ACC112 (cell line): ENCODE data around the gene MYOG.

Experiments used
- H2AFZ ChIP-seq: fragments of 200-600 bp; sonication (generic); one replicate; pipeline ENCODE4 v1.6.0; 2017; ENCODE audit warnings: antibody characterized with exemption, low read length; ENCODE audit not compliant: unreplicated experiment
- H3K27ac ChIP-seq: fragments of 200-600 bp; sonication (generic); 2 replicates; pipeline ENCODE4 v1.5.1; 2014; ENCODE audit warnings: low read depth, mild to moderate bottlenecking, antibody characterized with exemption, low read length, moderate library complexity
- H3K27me3 ChIP-seq: fragments of 200-600 bp; sonication (generic); 2 replicates; pipeline ENCODE4 v1.6.1; 2014; ENCODE audit warnings: mild to moderate bottlenecking, antibody characterized with exemption, low read length, moderate library complexity, mixed read lengths; ENCODE audit not compliant: insufficient read depth
- H3K36me3 ChIP-seq: fragments of 200-600 bp; sonication (generic); 2 replicates; pipeline ENCODE4 v1.6.1; 2016; ENCODE audit warnings: mild to moderate bottlenecking, antibody characterized with exemption, low read length, moderate library complexity, mixed read lengths; ENCODE audit not compliant: insufficient read depth
- H3K4me1 ChIP-seq: fragments of 200-600 bp; sonication (generic); one replicate; pipeline ENCODE4 v1.6.1; 2016; ENCODE audit warnings: low read length, mixed read lengths; ENCODE audit not compliant: insufficient read depth, unreplicated experiment, control insufficient read depth
- H3K4me3 ChIP-seq: fragments of 200-600 bp; sonication (generic); 2 replicates; pipeline ENCODE4 v1.5.1; 2014; ENCODE audit warnings: mild to moderate bottlenecking, low read depth, low read length
- H3K79me2 ChIP-seq: fragments of 200-600 bp; sonication (generic); one replicate; pipeline ENCODE4 v1.6.0; 2016; ENCODE audit warnings: low read length; ENCODE audit not compliant: control insufficient read depth, unreplicated experiment, insufficient read depth

Gene MYOG

GRCh38 chr1:203066965-203067364 lies 18.8 kb downstream of the MYOG start:
- Histone ChIP-seq H3K27me3 (no peaks in the 10 kb centered on the region), H3K4me1 (no peaks in the 10 kb centered on the region), H3K4me3 (no peak overlapping the region), H2AFZ (no peak overlapping the region), H3K79me2 (no peaks in the 10 kb centered on the region), H3K27ac (no peak overlapping the region), H3K36me3 (0 out of 2 replicates have a peak, but pooled peaks cover 4% of the 10 kb centered on the region)

GRCh38 chr1:203065986-203066385 lies 19.8 kb downstream of the MYOG start:
- H3K4me1 ChIP-seq: no peaks in the 10 kb centered on the region
- peaks cover 2% of the 10 kb centered on the region; the same call in 1 of the 2 replicates for H3K36me3 ChIP-seq
- no peak overlapping the region for H3K27ac ChIP-seq
- no peaks in the 10 kb centered on the region for H3K27me3 ChIP-seq
- no peak overlapping the region for H2AFZ ChIP-seq
- H3K4me3 ChIP-seq: no peak overlapping the region
- no peaks in the 10 kb centered on the region for H3K79me2 ChIP-seq

- Histone ChIP-seq H3K27me3 (no peaks in the 10 kb centered on the region), H3K4me1 (no peaks in the 10 kb centered on the region), H3K4me3 (no peak overlapping the region), H3K36me3 (peaks cover 7% of the 10 kb centered on the region; the same call in 1 of the 2 replicates), H3K27ac (no peak overlapping the region), H2AFZ (no peak overlapping the region), H3K79me2 (no peaks in the 10 kb centered on the region)
Measured at GRCh38 chr1:203065191-203065590, 20.6 kb downstream of the MYOG start.

- H3K79me2 ChIP-seq: no peaks in the 10 kb centered on the region
- no peaks in the 10 kb centered on the region for H3K4me1 ChIP-seq
- no peak overlapping the region for H2AFZ ChIP-seq
- H3K27me3 ChIP-seq: no peaks in the 10 kb centered on the region
- peaks cover 7% of the 10 kb centered on the region; the same call in 1 of the 2 replicates for H3K36me3 ChIP-seq
- no peak overlapping the region for H3K4me3 ChIP-seq
- H3K27ac ChIP-seq: no peak overlapping the region
Measured at GRCh38 chr1:203063287-203063686, 22.5 kb downstream of the MYOG start.

GRCh38 chr1:203060115-203060514 lies 25.7 kb downstream of the MYOG start:
- no peak overlapping the region for H3K4me3 ChIP-seq

GRCh38 chr1:203059485-203059884 lies 26.3 kb downstream of the MYOG start:
- H2AFZ ChIP-seq: no peak overlapping the region
- H3K4me3 ChIP-seq: no peak overlapping the region
- H3K36me3 ChIP-seq: peaks cover 7% of the 10 kb centered on the region; the same call in 1 of the 2 replicates
- H3K79me2 ChIP-seq: no peaks in the 10 kb centered on the region
- H3K27ac ChIP-seq: no peak overlapping the region
- H3K27me3 ChIP-seq: no peaks in the 10 kb centered on the region
- no peaks in the 10 kb centered on the region for H3K4me1 ChIP-seq

More at GRCh38 chr1:203060115-203060514, 25.7 kb downstream of the MYOG start:
- H3K36me3 ChIP-seq: peaks cover 7% of the 10 kb centered on the region; the same call in 1 of the 2 replicates
- no peak overlapping the region for H3K27ac ChIP-seq
- H3K4me1 ChIP-seq: no peaks in the 10 kb centered on the region
- no peaks in the 10 kb centered on the region for H3K27me3 ChIP-seq
- no peaks in the 10 kb centered on the region for H3K79me2 ChIP-seq
- no peak overlapping the region for H2AFZ ChIP-seq

- H2AFZ ChIP-seq: no peak overlapping the region
- no peak overlapping the region for H3K4me3 ChIP-seq
- H3K4me1 ChIP-seq: no peaks in the 10 kb centered on the region
- no peaks in the 10 kb centered on the region for H3K79me2 ChIP-seq
- H3K27ac ChIP-seq: no peak overlapping the region
- no peaks in the 10 kb centered on the region for H3K27me3 ChIP-seq
- peaks cover 7% of the 10 kb centered on the region; the same call in 1 of the 2 replicates for H3K36me3 ChIP-seq
Measured at GRCh38 chr1:203058676-203058935, 27.2 kb downstream of the MYOG start.

- Histone ChIP-seq H3K79me2 (no peaks in the 10 kb centered on the region), H3K4me1 (no peaks in the 10 kb centered on the region), H2AFZ (no peak overlapping the region), H3K27me3 (no peaks in the 10 kb centered on the region), H3K4me3 (no peak overlapping the region), H3K36me3 (peaks cover 7% of the 10 kb centered on the region; the same call in 1 of the 2 replicates), H3K27ac (no peak overlapping the region)
Measured at GRCh38 chr1:203057911-203058675, 27.7 kb downstream of the MYOG start.

- Histone ChIP-seq H2AFZ (no peak overlapping the region), H3K36me3 (peaks cover 7% of the 10 kb centered on the region; the same call in 1 of the 2 replicates), H3K4me3 (no peak overlapping the region), H3K27me3 (no peaks in the 10 kb centered on the region), H3K4me1 (no peaks in the 10 kb centered on the region), H3K79me2 (no peaks in the 10 kb centered on the region), H3K27ac (no peak overlapping the region)
Measured at GRCh38 chr1:203056516-203056915, 29.3 kb downstream of the MYOG start.

- Histone ChIP-seq H3K27ac (no peak overlapping the region), H3K4me1 (no peaks in the 10 kb centered on the region), H3K79me2 (no peaks in the 10 kb centered on the region), H3K4me3 (no peak overlapping the region), H3K36me3 (peaks cover 6% of the 10 kb centered on the region; the same call in 1 of the 2 replicates), H3K27me3 (no peaks in the 10 kb centered on the region), H2AFZ (no peak overlapping the region)
Measured at GRCh38 chr1:203056012-203056411, 29.8 kb downstream of the MYOG start.

- Histone ChIP-seq H3K27ac (no peak overlapping the region), H3K4me1 (no peaks in the 10 kb centered on the region), H3K79me2 (no peaks in the 10 kb centered on the region), H2AFZ (no peak overlapping the region), H3K4me3 (no peak overlapping the region), H3K27me3 (no peaks in the 10 kb centered on the region), H3K36me3 (no peaks in the 10 kb centered on the region; the same call in 1 of the 2 replicates)
Measured at GRCh38 chr1:203055161-203055799, 30.5 kb downstream of the MYOG start.
